Right atrium auricular region (tissue), 2 donors: ENCODE measurements around the gene ADGRD1. TPM values are rescaled to one million over a fixed set of nuclear protein-coding genes. Genes with fewer than 3 reads are reported as not detected.

Experiments used
- DNase-seq: peaks from one replicate; pipeline ENCODE4 v3.0.0-alpha.2; 2019; ENCODE audit warnings: low spot score
- H3K27ac ChIP-seq, 2 donors: fragments of 200-600 bp; sonication (generic); 1 replicate in 1 of 2; 2 replicates in 1 of 2; pipeline ENCODE4 v1.5.1; 2016 to 2019
- H3K27me3 ChIP-seq, 2 donors: fragments of 200-600 bp; sonication (generic); one replicate each; pipeline versions ENCODE4 v1.5.1 to v1.6.0; 2017 to 2019
- H3K36me3 ChIP-seq: fragments of 200-600 bp; sonication (generic); one replicate; pipeline ENCODE4 v1.5.1; 2016
- H3K4me1 ChIP-seq, 2 donors: fragments of 200-600 bp; sonication (generic); one replicate each; pipeline versions ENCODE4 v1.5.1 to v1.6.0; 2017 to 2019
- H3K4me3 ChIP-seq, 2 donors: fragments of 200-600 bp; sonication (generic); 1 replicate in 1 of 2; 2 replicates in 1 of 2; pipeline ENCODE4 v1.5.1; 2017 to 2019; ENCODE audit warnings: mild to moderate bottlenecking in 1 of 2, moderate library complexity in 1 of 2
- H3K9me3 ChIP-seq, 2 donors: fragments of 200-600 bp; sonication (generic); one replicate each; pipeline ENCODE4 v1.5.1; 2019
- CTCF ChIP-seq, 2 donors: fragments of 200-600 bp; sonication (generic); IDR thresholded peaks; one replicate each; pipeline ENCODE4 v1.5.1; 2019; ENCODE audit warnings: antibody characterized with exemption in 2 of 2
- total RNA-seq, 2 donors: library from RNA; depleted of rRNA; stranded (reverse); fragments of >200 nt; gene quantifications; one replicate each; pipeline ENCODE4 v1.1.0, GENCODE V29; 2016

The ADGRD1 gene
- total RNA-seq, 2 donors from 2014 or later: 120 to 168 TPM

- H3K27me3 ChIP-seq: no peaks in the 10 kb centered on the region
Observed at GRCh38 chr12:131163189-131163738, 209.6 kb downstream of the ADGRD1 start.

GRCh38 chr12:131164096-131164872 is 210.6 kb downstream of the ADGRD1 start:
- Histone ChIP-seq H3K4me3 (no peak overlapping the region), H3K27ac (no peak overlapping the region), H3K36me3 (no peaks in the 10 kb centered on the region), H3K27me3 (no peaks in the 10 kb centered on the region), H3K9me3 (no peaks in the 10 kb centered on the region), H3K4me1 (no peaks in the 10 kb centered on the region)
- no peak for TF ChIP-seq CTCF (IDR thresholded peaks at IDR 0.05)
- DNase-seq: no peak

More at GRCh38 chr12:131163189-131163738, 209.6 kb downstream of the ADGRD1 start:
- Histone ChIP-seq H3K4me1 (no peaks in the 10 kb centered on the region), H3K36me3 (no peaks in the 10 kb centered on the region), H3K27ac (no peak overlapping the region), H3K4me3 (no peak overlapping the region), H3K9me3 (no peaks in the 10 kb centered on the region)
- no peak for TF ChIP-seq CTCF (IDR thresholded peaks at IDR 0.05)
- DNase-seq: no peak

GRCh38 chr12:131166717-131167116 is 213.0 kb downstream of the ADGRD1 start:
- Histone ChIP-seq H3K27me3 (no peaks in the 10 kb centered on the region), H3K27ac (no peak overlapping the region), H3K4me1 (no peaks in the 10 kb centered on the region), H3K36me3 (no peaks in the 10 kb centered on the region), H3K9me3 (no peaks in the 10 kb centered on the region), H3K4me3 (no peak overlapping the region)
- TF ChIP-seq CTCF (IDR thresholded peaks at IDR 0.05): no peak
- DNase-seq: no peak

GRCh38 chr12:131167334-131167733 is 213.6 kb downstream of the ADGRD1 start:
- Histone ChIP-seq H3K4me3 (no peak overlapping the region), H3K27me3 (no peaks in the 10 kb centered on the region), H3K9me3 (no peaks in the 10 kb centered on the region), H3K4me1 (no peaks in the 10 kb centered on the region), H3K36me3 (no peaks in the 10 kb centered on the region), H3K27ac (no peak overlapping the region)
- TF ChIP-seq CTCF (IDR thresholded peaks at IDR 0.05): no peak
- DNase-seq: no peak

- Histone ChIP-seq H3K4me1 (no peaks in the 10 kb centered on the region), H3K36me3 (no peaks in the 10 kb centered on the region), H3K27me3 (no peaks in the 10 kb centered on the region), H3K27ac (no peak overlapping the region), H3K4me3 (no peak overlapping the region), H3K9me3 (peaks cover 3 to 12% of the 10 kb centered on the region in 2 donors)
- TF ChIP-seq CTCF (IDR thresholded peaks at IDR 0.05): no peak
- no peak for DNase-seq
Observed at GRCh38 chr12:131171029-131171428, 217.3 kb downstream of the ADGRD1 start.
